NCI-H146 treated with DMSO at 0.1 percent for 48 hours (cell line): ENCODE results near the gene ERAP2.

Source experiments
- DNase-seq: peaks from one replicate; lab custom pipeline; 2025; ENCODE audit not compliant: unreplicated experiment; lab: John Stamatoyannopoulos, UW

Gene ERAP2

DNA sequence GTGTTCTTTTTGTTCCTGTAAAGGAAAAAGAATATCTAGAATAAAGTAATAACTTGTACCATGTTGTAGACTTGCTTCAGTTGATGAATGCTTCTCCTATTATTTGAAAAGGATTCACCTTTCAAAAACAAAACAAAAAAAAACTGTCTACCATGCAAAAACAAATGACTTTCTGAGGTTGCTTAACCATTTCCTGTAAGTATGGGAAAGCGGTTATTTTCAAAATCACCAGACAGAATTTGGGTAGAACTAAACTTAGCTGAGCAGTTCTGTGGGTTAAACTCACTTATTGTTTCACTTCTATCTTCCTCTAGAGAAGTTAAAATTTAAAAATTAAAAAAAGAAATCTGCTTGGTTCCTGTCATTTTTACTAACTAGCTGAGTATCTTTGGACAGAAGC is 84.8 kb downstream of the ERAP2 start:
- no peak for DNase-seq

DNA sequence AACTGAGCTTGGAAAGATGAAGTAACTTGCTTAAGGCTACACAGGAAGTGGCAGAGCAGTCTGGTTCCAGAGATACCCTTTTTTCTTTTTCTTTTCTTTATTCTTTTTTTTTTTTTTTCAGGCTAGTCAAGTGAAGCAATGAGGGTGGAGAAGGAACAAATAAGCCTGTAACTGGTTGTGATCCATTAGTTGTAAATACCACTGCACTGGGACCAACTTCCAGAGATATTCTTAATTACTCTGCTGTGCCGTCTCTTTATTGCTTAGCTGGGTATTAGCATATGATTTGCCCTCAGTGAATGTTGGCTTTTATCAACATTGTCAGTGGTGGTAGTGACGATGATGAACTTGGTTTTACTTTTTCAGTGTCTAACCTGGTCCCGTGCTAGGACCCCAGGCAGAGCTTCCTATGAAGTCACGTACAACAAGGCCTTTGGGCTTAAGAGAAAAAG is 86.3 kb downstream of the ERAP2 start:
- DNase-seq: no peak

DNA sequence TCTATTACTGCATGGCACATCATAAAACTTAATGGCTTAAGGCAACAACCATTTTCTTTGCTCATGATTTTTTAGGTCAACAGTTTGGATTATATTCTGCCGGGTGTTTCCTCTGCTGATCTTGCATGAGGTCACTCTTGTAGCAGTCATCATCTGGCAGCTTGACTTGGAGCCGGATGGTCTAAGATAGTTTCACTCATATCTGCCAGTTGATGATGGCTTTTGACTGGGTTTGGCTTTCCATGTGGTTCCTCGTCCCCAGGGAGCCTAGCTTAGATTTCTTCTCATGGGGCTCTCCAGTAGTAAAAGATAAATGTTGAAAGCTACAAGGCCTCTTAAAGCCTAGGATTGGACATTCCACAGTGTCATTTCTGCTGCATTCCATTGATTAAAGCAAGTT is 87.0 kb downstream of the ERAP2 start:
- DNase-seq: no peak

DNA sequence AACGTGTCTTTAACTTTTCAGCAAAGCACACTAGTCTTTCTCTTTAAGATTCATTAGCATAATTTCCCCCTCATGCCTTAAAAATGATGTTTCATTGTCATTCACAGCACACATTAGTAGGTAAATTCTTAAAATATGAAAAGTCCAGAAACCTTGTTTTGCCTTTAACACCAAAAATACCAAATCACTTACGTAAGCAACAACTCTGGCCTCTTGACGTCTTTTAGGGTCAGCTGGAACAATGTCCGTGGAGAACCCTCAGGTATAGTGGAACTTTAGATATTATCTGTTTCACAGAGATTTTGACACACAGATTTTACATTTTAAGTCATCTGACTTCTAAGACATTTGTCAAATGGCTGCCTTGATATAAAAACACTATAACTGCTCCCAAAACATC is 90.5 kb downstream of the ERAP2 start:
- DNase-seq: no peak

DNA sequence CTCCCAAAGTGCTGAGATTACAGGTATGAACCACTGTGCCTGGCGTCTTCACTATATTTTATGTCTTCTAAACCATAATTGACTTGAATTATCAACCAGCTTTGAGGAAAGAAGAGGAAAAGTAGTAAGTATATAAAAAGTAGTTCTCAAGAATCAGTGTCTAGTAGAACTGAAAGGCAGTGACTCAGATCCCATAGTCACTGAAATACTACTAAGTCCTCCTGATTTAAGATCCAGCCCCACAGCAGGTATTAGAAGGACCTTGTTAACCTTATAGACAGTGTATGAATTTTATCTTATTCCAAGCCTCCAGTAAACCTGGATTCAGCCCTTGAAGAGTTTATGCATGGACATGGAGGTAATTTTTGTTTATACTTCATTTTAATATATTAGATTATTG is 91.1 kb downstream of the ERAP2 start:
- DNase-seq: no peak

DNA sequence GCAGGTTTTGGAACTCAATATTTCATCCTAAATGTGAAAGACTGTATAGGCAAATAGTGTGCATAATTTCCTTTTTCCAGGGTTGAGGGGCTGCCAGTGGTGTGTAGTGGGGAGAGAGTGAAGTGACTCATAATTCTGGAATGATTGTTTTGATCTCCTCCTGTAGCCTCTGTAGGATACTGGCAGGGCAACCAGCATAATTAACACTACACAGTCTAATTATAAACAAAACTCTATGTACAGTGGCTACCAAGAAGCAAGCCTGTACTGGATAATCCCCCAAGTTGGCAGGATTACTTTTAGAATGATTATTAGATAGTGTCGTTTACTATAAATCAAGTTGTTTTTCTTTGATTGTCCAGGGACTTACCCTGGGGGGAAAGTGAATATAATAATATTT is 91.8 kb downstream of the ERAP2 start:
- no peak for DNase-seq

DNA sequence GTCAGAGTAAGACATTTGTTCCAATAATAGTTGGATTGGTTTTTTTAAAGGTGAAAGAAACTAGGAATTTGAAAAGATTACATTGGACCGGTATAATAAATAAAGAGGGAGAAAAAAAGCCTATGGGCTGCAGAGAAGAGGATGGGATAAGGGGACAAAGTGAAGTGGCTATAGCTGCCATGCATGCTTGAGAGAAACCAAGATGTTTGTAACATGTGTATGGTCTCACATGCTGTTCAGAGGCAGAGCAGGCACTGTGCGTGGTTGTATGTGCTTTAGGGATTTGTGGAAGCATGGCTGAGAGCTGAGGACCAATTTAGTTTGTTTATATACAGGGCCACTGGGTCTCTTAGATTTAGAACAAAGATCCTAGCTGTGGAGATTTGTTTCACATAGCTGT is 92.3 kb downstream of the ERAP2 start:
- no peak for DNase-seq
